Motor neuron (in vitro differentiated cells): ENCODE measurements around the gene COQ3. TPM values are rescaled to one million over a fixed set of nuclear protein-coding genes. Genes with fewer than 3 reads are reported as not detected.

Experiments used
- ATAC-seq, 8 experiments: fragments of 200-7000 bp; cut with Tn5 transposase; replicated peaks in 6 of 8; 2 replicates each; pipeline ENCODE4 v1.8.0; 2021; ENCODE audit warnings: mild to moderate bottlenecking in 8 of 8, moderate library complexity in 8 of 8
- H3K27ac ChIP-seq, 2 donors: fragments of 250-450 bp; sonication (Bioruptor Pico); 2 replicates each; pipeline ENCODE4 v1.9.0; 2021; ENCODE audit warnings: antibody characterized with exemption in 2 of 2, mild to moderate bottlenecking in 2 of 2, moderate library complexity in 1 of 2
- H3K4me1 ChIP-seq, 2 donors: fragments of 250-450 bp; sonication (Bioruptor Pico); replicated peaks in 1 of 2; 2 replicates each; pipeline ENCODE4 v1.6.1; 2021; ENCODE audit warnings: antibody characterized with exemption in 2 of 2, mild to moderate bottlenecking in 2 of 2, moderate library complexity in 1 of 2
- H3K4me3 ChIP-seq, 5 donors: fragments of 250-450 bp; sonication (Bioruptor Pico); 2 replicates each; pipeline ENCODE4 v1.9.0; 2021; ENCODE audit warnings: antibody characterized with exemption in 5 of 5, mild to moderate bottlenecking in 5 of 5, moderate library complexity in 4 of 5
- WGBS, 10 experiments: fragments of 450-650 bp; shearing (Covaris generic); methylation state at CpG; one replicate each; pipeline ENCODE4 v1.0.0; 2022; 5-methylcytosine and 5-hydroxymethylcytosine counted together
- in situ Hi-C, 9 experiments: fragments of 400-800 bp; cut with MboI; loops; one replicate each; pipeline ENCODE4 v1.15.0; 2021; ENCODE audit warnings: low sequenced_read_pairs in 9 of 9, low pct_unique_long_range_greater_than_20kb in 2 of 9; ENCODE audit not compliant: unreplicated experiment in 9 of 9
- total RNA-seq, 8 experiments: library from RNA; unstranded; fragments of 300-600 nt; gene quantifications; 2 replicates each; pipeline versions ENCODE4 v1.2.3 to v1.2.4, GENCODE V29; 2022

The COQ3 gene
- total RNA-seq, 8 experiments from 2014 or later, result 5.2 to 17.7 (median 7.2) TPM

GRCh38 chr6:99364026-99364425 lies 30.0 kb downstream of the COQ3 start:
- no peak overlapping the region for H3K4me3 ChIP-seq
- 29 to 100% (median 77%) methylated on average over 1 to 5 of the region's 5 CpGs for WGBS, 10 experiments
- ATAC-seq, result no peak
- in situ Hi-C loops, result no loop called here
- no peaks in the 10 kb centered on the region for H3K4me1 ChIP-seq
- H3K27ac ChIP-seq, result no peak overlapping the region

GRCh38 chr6:99362678-99363268 lies 31.2 kb downstream of the COQ3 start:
- ATAC-seq, result no peak
- in situ Hi-C loops, result no loop called here
- WGBS, 10 experiments, result 20 to 100% (median 83%) methylated on average over 1 of the region's 1 CpG; no CpG with 5 or more reads in 5 of the 10 experiments
- H3K27ac ChIP-seq, result no peak overlapping the region
- H3K4me3 ChIP-seq, result no peak overlapping the region
- H3K4me1 ChIP-seq, result no peaks in the 10 kb centered on the region

- Histone ChIP-seq H3K27ac (no peak overlapping the region), H3K4me3 (no peak overlapping the region), H3K4me1 (no peaks in the 10 kb centered on the region)
- in situ Hi-C loops, result no loop called here
- ATAC-seq, result no peak
- WGBS, 10 experiments, result 0 to 92% (median 56%) methylated on average over 1 of the region's 1 CpG
Observed at GRCh38 chr6:99359800-99360199, 34.2 kb downstream of the COQ3 start.

- Histone ChIP-seq H3K27ac (no peak overlapping the region), H3K4me1 (no peaks in the 10 kb centered on the region), H3K4me3 (no peak overlapping the region)
- WGBS, 10 experiments, result 0 to 71% (median 20%) methylated on average over 1 of the region's 1 CpG; no CpG with 5 or more reads in 1 of the 10 experiments
- ATAC-seq, result no peak
- in situ Hi-C loops, result no loop called here
Observed at GRCh38 chr6:99356641-99357040, 37.4 kb downstream of the COQ3 start.

- in situ Hi-C loops, result no loop called here
- no peak for ATAC-seq
- Histone ChIP-seq H3K4me3 (no peak overlapping the region), H3K4me1 (peaks cover 0 to 7% of the 10 kb centered on the region in 2 donors), H3K27ac (no peak overlapping the region)
- 7 to 74% (median 59%) methylated on average over 2 to 4 of the region's 4 CpGs; no CpG with 5 or more reads in 2 of the 10 experiments for WGBS, 10 experiments
Observed at GRCh38 chr6:99354983-99355382, 39.0 kb downstream of the COQ3 start.

GRCh38 chr6:99353126-99353525 lies 40.9 kb downstream of the COQ3 start:
- Histone ChIP-seq H3K27ac (no peak overlapping the region), H3K4me1 (peaks cover 4 to 7% of the 10 kb centered on the region in 2 donors), H3K4me3 (no peak overlapping the region)
- in situ Hi-C loops, result no loop called here
- WGBS, 10 experiments, result 22 to 90% (median 72%) methylated on average over 4 to 9 of the region's 9 CpGs; no CpG with 5 or more reads in 1 of the 10 experiments
- ATAC-seq, result no peak

GRCh38 chr6:99350573-99350972 lies 43.4 kb downstream of the COQ3 start:
- 10 to 83% (median 50%) methylated on average over 3 to 10 of the region's 10 CpGs; no CpG with 5 or more reads in 2 of the 10 experiments for WGBS, 10 experiments
- H3K4me3 ChIP-seq, result peak overlapping the region in 2 of 5 donors; percentile 63 to 79

GRCh38 chr6:99349171-99350141 lies 44.5 kb downstream of the COQ3 start, which contains the start of gene FAXC:
FAXC (minus strand) TSS chr6:99349674; CDS start chr6:99349372, 302 bp downstream.
- WGBS, 10 experiments, result 0% methylated on average over 1 to 4 of the region's 108 CpGs; no CpG with 5 or more reads in 4 of the 10 experiments
- ATAC-seq, result peak; percentile 81 to 86 (median 84)
- peak within 1 kb of the TSS; percentile 52 to 79 (median 63) for H3K4me3 ChIP-seq
- peak within 1 kb of the TSS; percentile 69 to 85 for H3K27ac ChIP-seq
- peaks cover 9 to 21% of the 10 kb centered on the region in 2 donors for H3K4me1 ChIP-seq
- in situ Hi-C loops, result no loop called here

More at GRCh38 chr6:99350573-99350972, 43.4 kb downstream of the COQ3 start:
- ATAC-seq, result no peak
- in situ Hi-C loops, result no loop called here
- Histone ChIP-seq H3K4me1 (peaks cover 9 to 19% of the 10 kb centered on the region in 2 donors), H3K27ac (no peak overlapping the region)

GRCh38 chr6:99348288-99349170 lies 45.5 kb downstream of the COQ3 start:
- Histone ChIP-seq H3K27ac (peak overlapping the region; percentile 69 to 85), H3K4me3 (peak overlapping the region; percentile 52 to 79 (median 63)), H3K4me1 (peaks cover 9 to 31% of the 10 kb centered on the region in 2 donors)
- WGBS, 10 experiments, result 14 to 92% (median 55%) methylated on average over 3 to 20 of the region's 25 CpGs
- in situ Hi-C loops, result no loop called here
- peak in 4 of 8 experiments; percentile 10 to 30 (median 22) for ATAC-seq

GRCh38 chr6:99347804-99348203 lies 46.2 kb downstream of the COQ3 start:
- H3K27ac ChIP-seq, result peak overlapping the region in 1 of 2 donors; percentile 85
- peaks cover 9 to 31% of the 10 kb centered on the region in 2 donors for H3K4me1 ChIP-seq
- peak overlapping the region; percentile 52 to 79 (median 63) for H3K4me3 ChIP-seq
- in situ Hi-C loops, result no loop called here
- WGBS, 10 experiments, result 22 to 63% (median 45%) methylated on average over 1 of the region's 1 CpG; no CpG with 5 or more reads in 2 of the 10 experiments
- ATAC-seq, result no peak

GRCh38 chr6:99346595-99346994 lies 47.4 kb downstream of the COQ3 start:
- Histone ChIP-seq H3K4me1 (peaks cover 9 to 31% of the 10 kb centered on the region in 2 donors), H3K4me3 (no peak overlapping the region), H3K27ac (no peak overlapping the region)
- in situ Hi-C loops, result no loop called here
- 80 to 100% (median 97%) methylated on average over 3 to 10 of the region's 10 CpGs; no CpG with 5 or more reads in 5 of the 10 experiments for whole genome bisulfite sequencing, 10 experiments
- no peak for ATAC-seq

- Histone ChIP-seq H3K4me3 (no peak overlapping the region), H3K4me1 (peaks cover 9 to 25% of the 10 kb centered on the region in 2 donors), H3K27ac (no peak overlapping the region)
- ATAC-seq, result no peak
- 57 to 100% (median 100%) methylated on average over 1 to 3 of the region's 4 CpGs for WGBS, 10 experiments
- in situ Hi-C loops, result no loop called here
Observed at GRCh38 chr6:99345164-99345563, 48.8 kb downstream of the COQ3 start.
